ENCODE measurements around the gene KIF1A.

The KIF1A gene

GRCh38 chr2:240798327-240798905 is 21.6 kb downstream of the KIF1A start:
- no peak for DNase-seq

GRCh38 chr2:240797914-240798313 is 22.1 kb downstream of the KIF1A start:
- DNase-seq = no peak

- no peak for DNase-seq
Measured at GRCh38 chr2:240797500-240797895, 22.5 kb downstream of the KIF1A start.

- DNase-seq = no peak
Measured at GRCh38 chr2:240796543-240797499, 23.2 kb downstream of the KIF1A start.

- DNase-seq = no peak
Measured at GRCh38 chr2:240795916-240796510, 24.0 kb downstream of the KIF1A start.

GRCh38 chr2:240795454-240795853 is 24.6 kb downstream of the KIF1A start:
- DNase-seq = no peak

- no peak for DNase-seq
Measured at GRCh38 chr2:240794178-240794721, 25.8 kb downstream of the KIF1A start.

- DNase-seq = no peak
Measured at GRCh38 chr2:240793313-240794177, 26.5 kb downstream of the KIF1A start.

- no peak for DNase-seq
Measured at GRCh38 chr2:240792629-240793312, 27.2 kb downstream of the KIF1A start.

GRCh38 chr2:240791821-240792628 is 28.0 kb downstream of the KIF1A start:
- no peak for DNase-seq

- DNase-seq = no peak
Measured at GRCh38 chr2:240791221-240791800, 28.7 kb downstream of the KIF1A start.

- no peak for DNase-seq
Measured at GRCh38 chr2:240790370-240791220, 29.4 kb downstream of the KIF1A start.

- no peak for DNase-seq
Measured at GRCh38 chr2:240789501-240790369, 30.3 kb downstream of the KIF1A start.

GRCh38 chr2:240789051-240789453 is 31.0 kb downstream of the KIF1A start:
- no peak for DNase-seq

- no peak for DNase-seq
Measured at GRCh38 chr2:240788482-240788881, 31.5 kb downstream of the KIF1A start.

GRCh38 chr2:240787521-240788472 is 32.2 kb downstream of the KIF1A start:
- no peak for DNase-seq

- no peak for DNase-seq
Measured at GRCh38 chr2:240786871-240787311, 33.1 kb downstream of the KIF1A start.
